Measurements from ENCODE around the gene CELF6.
"Not testable (repeated sequence)": the region's sequence is repeated elsewhere in the genome, so short reads cannot be mapped to it uniquely, and the experiment has no call there.

CELF6 gene

GRCh38 chr15:72315706-72316370 lies 4.1 kb downstream of the CELF6 start:
- no peak for DNase-seq

- DNase-seq: no peak
Observed at GRCh38 chr15:72313881-72314280, 6.1 kb downstream of the CELF6 start.

- no peak for DNase-seq
Observed at GRCh38 chr15:72313448-72313840, 6.5 kb downstream of the CELF6 start.

- DNase-seq: peak; percentile 58
Observed at GRCh38 chr15:72312605-72313447, 7.1 kb downstream of the CELF6 start.

- DNase-seq: no peak
Observed at GRCh38 chr15:72307026-72307425, 12.9 kb downstream of the CELF6 start.

- peak; percentile 12 for DNase-seq
Observed at GRCh38 chr15:72306211-72306785, 13.7 kb downstream of the CELF6 start.

GRCh38 chr15:72304596-72304995 lies 15.4 kb downstream of the CELF6 start:
- DNase-seq: no peak

GRCh38 chr15:72302955-72303354 lies 17.0 kb downstream of the CELF6 start:
- DNase-seq: no peak

- no peak for DNase-seq
Observed at GRCh38 chr15:72289597-72290325, 30.2 kb downstream of the CELF6 start.

- no peak for DNase-seq
Observed at GRCh38 chr15:72288796-72289596, 31.0 kb downstream of the CELF6 start.

- DNase-seq: peak; percentile 56
Observed at GRCh38 chr15:72285927-72286516, 33.9 kb downstream of the CELF6 start.

- no peak for DNase-seq
Observed at GRCh38 chr15:72285402-72285801, 34.6 kb downstream of the CELF6 start.

GRCh38 chr15:72284781-72285180 lies 35.2 kb downstream of the CELF6 start:
- no peak for DNase-seq

GRCh38 chr15:72281713-72282112 lies 38.2 kb downstream of the CELF6 start:
- no peak for DNase-seq

- no peak for DNase-seq
Observed at GRCh38 chr15:72280751-72281150, 39.2 kb downstream of the CELF6 start.

- no peak for DNase-seq
Observed at GRCh38 chr15:72278737-72279136, 41.2 kb downstream of the CELF6 start.

GRCh38 chr15:72276326-72276700 lies 43.6 kb downstream of the CELF6 start:
- DNase-seq: no peak

GRCh38 chr15:72275635-72276325 lies 44.2 kb downstream of the CELF6 start:
- not testable (repeated sequence) for DNase-seq

- no peak for DNase-seq
Observed at GRCh38 chr15:72272997-72273352, 47.0 kb downstream of the CELF6 start.

GRCh38 chr15:72272213-72272996 lies 47.6 kb downstream of the CELF6 start, which contains the start of gene PARP6:
Gene PARP6, minus strand, starts transcription at chr15:72272554. Its CDS starts 5,077 bp downstream, at chr15:72267477.
- DNase-seq: peak; percentile 98

GRCh38 chr15:72271895-72272212 lies 48.1 kb downstream of the CELF6 start:
- DNase-seq: peak; percentile 16

Data from stimulated activated CD4-positive, alpha-beta T cell treated with anti-CD3 and anti-CD28 coated beads, Interleukin-4, amount 100 ng/mL, for 1 hour (primary cell).